Measurements from ENCODE around the gene TAOK3. TPM values are rescaled to one million over a fixed set of nuclear protein-coding genes. Genes with fewer than 3 reads are reported as not detected.
A peak's percentile ranks its signal among the peaks of the same experiment; 100 is the strongest.
"Not testable (repeated sequence)": the region's sequence is repeated elsewhere in the genome, so short reads cannot be mapped to it uniquely, and the experiment has no call there.

The TAOK3 gene
- total RNA-seq, 1 experiment from 2014 or later, result 55.8 TPM

- CTCF ChIA-PET, result no interaction called here
- BruUV-seq (replicated peaks), result no TSS peak
- H3K4me3 ChIP-seq, result no peak overlapping the region
Observed at GRCh38 chr12:118417942-118418341, 45.2 kb upstream of the TAOK3 start.

GRCh38 chr12:118409834-118410233 is 37.1 kb upstream of the TAOK3 start:
- BruUV-seq (replicated peaks), result no TSS peak
- Histone ChIP-seq H3K9me3 (ENCODE audit: insufficient read depth, low read depth) (no peaks in the 10 kb centered on the region), H3K36me3 (ENCODE audit: low read depth) (peaks cover 31% of the 10 kb centered on the region), H3K4me3 (no peak overlapping the region), H4K20me1 (ENCODE audit: insufficient read depth) (peaks cover 14% of the 10 kb centered on the region), H3F3A (ENCODE audit: insufficient read depth, low read depth) (peaks cover 1% of the 10 kb centered on the region; the same call in 1 of the 2 replicates), H3K79me2 (ENCODE audit: low read depth) (no peaks in the 10 kb centered on the region), H3K4me2 (no peak overlapping the region), H3K27ac (no peak overlapping the region), H2AFZ (no peak overlapping the region), H3K27me3 (ENCODE audit: insufficient read depth, low read depth) (no peaks in the 10 kb centered on the region), H3K9me2 (ENCODE audit: insufficient read depth) (no peaks in the 10 kb centered on the region), H3K4me1 (replicated peaks; ENCODE audit: insufficient read depth) (no peaks in the 10 kb centered on the region)
- DNase-seq, result no peak
- intact Hi-C loops (cut with micrococcal nuclease; ENCODE audit: unreplicated experiment), result no loop called here
- ChIA-PET CTCF (no interaction called here), POLR2A (ENCODE audit: unreplicated experiment) (no interaction called here)
- TF ChIP-seq, protein P1, sequence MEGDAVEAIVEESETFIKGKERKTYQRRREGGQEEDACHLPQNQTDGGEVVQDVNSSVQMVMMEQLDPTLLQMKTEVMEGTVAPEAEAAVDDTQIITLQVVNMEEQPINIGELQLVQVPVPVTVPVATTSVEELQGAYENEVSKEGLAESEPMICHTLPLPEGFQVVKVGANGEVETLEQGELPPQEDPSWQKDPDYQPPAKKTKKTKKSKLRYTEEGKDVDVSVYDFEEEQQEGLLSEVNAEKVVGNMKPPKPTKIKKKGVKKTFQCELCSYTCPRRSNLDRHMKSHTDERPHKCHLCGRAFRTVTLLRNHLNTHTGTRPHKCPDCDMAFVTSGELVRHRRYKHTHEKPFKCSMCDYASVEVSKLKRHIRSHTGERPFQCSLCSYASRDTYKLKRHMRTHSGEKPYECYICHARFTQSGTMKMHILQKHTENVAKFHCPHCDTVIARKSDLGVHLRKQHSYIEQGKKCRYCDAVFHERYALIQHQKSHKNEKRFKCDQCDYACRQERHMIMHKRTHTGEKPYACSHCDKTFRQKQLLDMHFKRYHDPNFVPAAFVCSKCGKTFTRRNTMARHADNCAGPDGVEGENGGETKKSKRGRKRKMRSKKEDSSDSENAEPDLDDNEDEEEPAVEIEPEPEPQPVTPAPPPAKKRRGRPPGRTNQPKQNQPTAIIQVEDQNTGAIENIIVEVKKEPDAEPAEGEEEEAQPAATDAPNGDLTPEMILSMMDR (conservative IDR thresholded peaks at IDR 0.05), result no peak
- no peak for TF ChIP-seq EZH2 (IDR thresholded peaks at IDR 0.05; ENCODE audit: low read depth)

More at GRCh38 chr12:118417942-118418341, 45.2 kb upstream of the TAOK3 start:
- H3K9me3 ChIP-seq (ENCODE audit: insufficient read depth, low read depth), result no peaks in the 10 kb centered on the region
- H3K36me3 ChIP-seq (ENCODE audit: low read depth), result peaks cover 10% of the 10 kb centered on the region; the same call in 1 of the 2 replicates
- intact Hi-C loops (cut with micrococcal nuclease; ENCODE audit: unreplicated experiment), result no loop called here
- no peak overlapping the region for H3K4me2 ChIP-seq
- DNase-seq, result no peak
- H3K27me3 ChIP-seq (ENCODE audit: insufficient read depth, low read depth), result no peaks in the 10 kb centered on the region
- H3F3A ChIP-seq (ENCODE audit: insufficient read depth, low read depth), result no peaks in the 10 kb centered on the region
- H3K79me2 ChIP-seq (ENCODE audit: low read depth), result no peaks in the 10 kb centered on the region
- no peaks in the 10 kb centered on the region for H3K9me2 ChIP-seq (ENCODE audit: insufficient read depth)
- no peak overlapping the region for H3K27ac ChIP-seq
- POLR2A ChIA-PET (ENCODE audit: unreplicated experiment), result no interaction called here
- no peak for TF ChIP-seq EZH2 (IDR thresholded peaks at IDR 0.05; ENCODE audit: low read depth)
- TF ChIP-seq, protein P1 (conservative IDR thresholded peaks at IDR 0.05), result no peak
- no peak overlapping the region for H2AFZ ChIP-seq
- peaks cover 9% of the 10 kb centered on the region for H3K4me1 ChIP-seq (replicated peaks; ENCODE audit: insufficient read depth)
- peaks cover 2% of the 10 kb centered on the region; the same call in 1 of the 2 replicates for H4K20me1 ChIP-seq (ENCODE audit: insufficient read depth)

DNA sequence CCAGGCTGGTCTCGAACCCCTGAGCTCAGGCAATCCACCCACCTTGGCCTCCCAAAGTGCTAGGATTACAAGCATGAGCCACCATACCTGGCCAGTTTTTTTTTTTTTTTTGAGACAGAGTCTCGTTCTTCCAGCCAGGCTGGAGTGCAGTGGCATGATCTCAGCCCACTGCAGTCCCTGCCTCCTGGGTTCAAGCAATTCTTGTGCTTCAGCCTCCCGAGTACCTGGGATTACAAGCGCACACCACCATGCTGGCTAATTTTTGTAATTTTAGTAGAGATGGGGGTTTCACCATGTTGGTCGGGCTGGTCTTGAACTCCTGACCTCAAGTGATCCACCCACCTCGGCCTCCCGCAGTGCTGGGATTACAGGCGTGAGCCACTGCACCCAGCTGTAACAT is 35.5 kb upstream of the TAOK3 start:
- peaks cover 24% of the 10 kb centered on the region for H3K36me3 ChIP-seq (ENCODE audit: low read depth)
- POLR2A ChIA-PET (ENCODE audit: unreplicated experiment); H3K4me1 ChIP-seq (replicated peaks; ENCODE audit: insufficient read depth); H3K9me2 ChIP-seq (ENCODE audit: insufficient read depth); intact Hi-C loops (cut with micrococcal nuclease; ENCODE audit: unreplicated experiment); DNase-seq; H2AFZ ChIP-seq; CTCF ChIA-PET; H3K27ac ChIP-seq; BruUV-seq (replicated peaks); H3K27me3 ChIP-seq (ENCODE audit: insufficient read depth, low read depth); H3K9me3 ChIP-seq (ENCODE audit: insufficient read depth, low read depth); H3F3A ChIP-seq (ENCODE audit: insufficient read depth, low read depth); H3K79me2 ChIP-seq (ENCODE audit: low read depth); H3K4me2 ChIP-seq; H3K4me3 ChIP-seq: not testable (repeated sequence)
- peaks cover 22% of the 10 kb centered on the region for H4K20me1 ChIP-seq (ENCODE audit: insufficient read depth)

- DNase-seq, result peak; percentile 22 to 56
- ChIA-PET POLR2A (ENCODE audit: unreplicated experiment) (no interaction called here), CTCF (interaction anchor here (0.6 kb wide), 1 partner anchor 116 kb away, joined by 3 read pairs; no protein-coding TSS in a partner anchor)
- BruUV-seq (replicated peaks), result no TSS peak
- no peak overlapping the region for H3K27ac ChIP-seq
- no peaks in the 10 kb centered on the region for H3K27me3 ChIP-seq (ENCODE audit: insufficient read depth, low read depth)
- H3F3A ChIP-seq (ENCODE audit: insufficient read depth, low read depth), result peaks cover 9% of the 10 kb centered on the region
- TF ChIP-seq, protein P1 (conservative IDR thresholded peaks at IDR 0.05), result peak; percentile 89
- no peak for TF ChIP-seq EZH2 (IDR thresholded peaks at IDR 0.05; ENCODE audit: low read depth)
- no peaks in the 10 kb centered on the region for H3K9me3 ChIP-seq (ENCODE audit: insufficient read depth, low read depth)
- H3K4me1 ChIP-seq (replicated peaks; ENCODE audit: insufficient read depth), result no peaks in the 10 kb centered on the region
- H3K36me3 ChIP-seq (ENCODE audit: low read depth), result peaks cover 28% of the 10 kb centered on the region
- intact Hi-C loops (cut with micrococcal nuclease; ENCODE audit: unreplicated experiment), result loop anchor here (1.0 kb wide), 1 partner anchor 1008 kb away; no protein-coding TSS in a partner anchor
- no peaks in the 10 kb centered on the region for H3K9me2 ChIP-seq (ENCODE audit: insufficient read depth)
- no peak overlapping the region for H2AFZ ChIP-seq
- H3K4me3 ChIP-seq, result no peak overlapping the region
- H4K20me1 ChIP-seq (ENCODE audit: insufficient read depth), result peaks cover 21% of the 10 kb centered on the region
- H3K4me2 ChIP-seq, result no peak overlapping the region
- H3K79me2 ChIP-seq (ENCODE audit: low read depth), result no peaks in the 10 kb centered on the region
Observed at GRCh38 chr12:118404876-118405521, 32.3 kb upstream of the TAOK3 start.
